GM12873 (cell line): ENCODE results near the gene SEC22C.

Experiments used
- TF ChIP-seq, protein P1 (sequence below): IDR thresholded peaks from 2 replicates; pipeline ENCODE4 v1.5.1; 2012; ENCODE audit warnings: low read depth, mild to moderate bottlenecking, moderate library complexity, low read length, control low read depth; ENCODE audit not compliant: insufficient read depth; ENCODE audit errors: missing control alignments

Gene SEC22C

DNA sequence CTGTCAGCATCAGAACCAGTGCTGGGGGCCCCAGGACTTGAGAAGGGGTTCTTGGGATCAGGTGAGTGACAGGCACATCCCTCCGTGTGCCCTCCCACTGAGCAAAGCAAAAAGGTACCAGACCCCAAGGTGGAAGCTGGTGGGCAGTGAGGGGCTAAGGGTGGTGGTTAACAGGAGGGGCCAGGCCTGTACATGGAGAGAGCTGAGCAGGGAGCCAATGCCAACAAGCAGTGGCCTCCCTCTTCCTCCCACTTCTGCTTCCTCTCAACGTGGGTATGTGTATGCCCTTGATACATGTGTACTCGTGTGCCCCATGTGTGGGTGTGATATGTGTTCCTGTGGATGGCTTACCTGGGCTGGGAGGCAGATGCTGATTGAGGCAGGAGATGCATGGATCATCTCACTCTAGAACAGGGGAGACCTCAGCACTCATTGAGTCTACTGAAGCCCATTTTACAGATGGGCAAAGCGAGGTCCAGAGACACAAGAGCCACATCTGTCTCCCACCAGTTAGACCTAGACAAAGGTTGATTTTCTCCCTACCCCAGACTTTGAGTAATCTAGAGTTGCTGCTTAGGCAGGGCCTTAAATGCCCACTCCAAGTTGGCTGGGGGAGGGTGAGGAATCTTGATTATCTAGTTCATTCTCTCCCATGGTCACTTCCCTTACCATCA is 78.4 kb downstream of the SEC22C start:
- TF ChIP-seq, protein P1, sequence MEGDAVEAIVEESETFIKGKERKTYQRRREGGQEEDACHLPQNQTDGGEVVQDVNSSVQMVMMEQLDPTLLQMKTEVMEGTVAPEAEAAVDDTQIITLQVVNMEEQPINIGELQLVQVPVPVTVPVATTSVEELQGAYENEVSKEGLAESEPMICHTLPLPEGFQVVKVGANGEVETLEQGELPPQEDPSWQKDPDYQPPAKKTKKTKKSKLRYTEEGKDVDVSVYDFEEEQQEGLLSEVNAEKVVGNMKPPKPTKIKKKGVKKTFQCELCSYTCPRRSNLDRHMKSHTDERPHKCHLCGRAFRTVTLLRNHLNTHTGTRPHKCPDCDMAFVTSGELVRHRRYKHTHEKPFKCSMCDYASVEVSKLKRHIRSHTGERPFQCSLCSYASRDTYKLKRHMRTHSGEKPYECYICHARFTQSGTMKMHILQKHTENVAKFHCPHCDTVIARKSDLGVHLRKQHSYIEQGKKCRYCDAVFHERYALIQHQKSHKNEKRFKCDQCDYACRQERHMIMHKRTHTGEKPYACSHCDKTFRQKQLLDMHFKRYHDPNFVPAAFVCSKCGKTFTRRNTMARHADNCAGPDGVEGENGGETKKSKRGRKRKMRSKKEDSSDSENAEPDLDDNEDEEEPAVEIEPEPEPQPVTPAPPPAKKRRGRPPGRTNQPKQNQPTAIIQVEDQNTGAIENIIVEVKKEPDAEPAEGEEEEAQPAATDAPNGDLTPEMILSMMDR = no peak

DNA sequence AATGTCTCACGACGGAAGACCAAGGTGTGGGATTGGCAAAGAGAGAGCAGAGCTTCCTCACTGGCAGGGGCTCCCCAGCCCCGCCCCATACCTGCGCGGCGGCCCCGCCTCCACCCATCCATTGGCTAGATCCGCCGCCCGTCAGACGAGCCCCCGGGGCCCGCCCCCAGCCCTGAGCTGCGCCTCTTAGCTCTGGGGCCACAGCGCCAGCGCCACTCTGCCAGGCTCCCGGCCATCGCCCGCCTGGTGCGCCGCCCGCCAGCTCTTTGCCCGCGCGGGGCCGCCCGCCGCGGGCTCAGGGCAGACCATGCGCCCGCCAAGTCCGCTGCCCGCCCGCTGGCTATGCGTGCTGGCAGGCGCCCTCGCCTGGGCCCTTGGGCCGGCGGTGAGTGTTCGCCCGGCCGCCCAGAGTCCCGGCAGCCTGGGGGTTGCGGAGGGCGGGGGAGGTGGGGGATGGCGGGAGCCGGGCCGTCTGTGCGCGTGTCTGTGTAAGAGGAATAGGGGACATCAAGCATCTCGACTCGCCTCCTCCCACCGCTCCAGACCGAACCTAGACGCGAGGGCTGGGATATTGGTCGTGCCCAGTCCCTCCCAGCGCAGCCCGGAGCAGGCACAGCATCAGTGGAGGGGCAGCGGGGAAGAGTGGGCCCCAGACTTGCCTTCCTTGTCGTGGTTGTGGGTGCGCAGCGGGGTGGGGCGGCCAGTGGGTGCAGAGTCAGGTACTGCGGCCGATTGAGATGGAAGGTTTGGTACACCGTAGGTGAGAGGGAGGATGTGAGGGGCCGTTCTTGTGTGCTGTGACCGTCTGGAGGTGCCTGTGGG is 79.1 kb downstream of the SEC22C start, which contains the start of gene VIPR1:
Gene VIPR1, plus strand, starts transcription at position 215 of the 822 bp plus-strand sequence. Its CDS starts 93 bp downstream, at position 308.
- TF ChIP-seq, protein P1 = no peak

DNA sequence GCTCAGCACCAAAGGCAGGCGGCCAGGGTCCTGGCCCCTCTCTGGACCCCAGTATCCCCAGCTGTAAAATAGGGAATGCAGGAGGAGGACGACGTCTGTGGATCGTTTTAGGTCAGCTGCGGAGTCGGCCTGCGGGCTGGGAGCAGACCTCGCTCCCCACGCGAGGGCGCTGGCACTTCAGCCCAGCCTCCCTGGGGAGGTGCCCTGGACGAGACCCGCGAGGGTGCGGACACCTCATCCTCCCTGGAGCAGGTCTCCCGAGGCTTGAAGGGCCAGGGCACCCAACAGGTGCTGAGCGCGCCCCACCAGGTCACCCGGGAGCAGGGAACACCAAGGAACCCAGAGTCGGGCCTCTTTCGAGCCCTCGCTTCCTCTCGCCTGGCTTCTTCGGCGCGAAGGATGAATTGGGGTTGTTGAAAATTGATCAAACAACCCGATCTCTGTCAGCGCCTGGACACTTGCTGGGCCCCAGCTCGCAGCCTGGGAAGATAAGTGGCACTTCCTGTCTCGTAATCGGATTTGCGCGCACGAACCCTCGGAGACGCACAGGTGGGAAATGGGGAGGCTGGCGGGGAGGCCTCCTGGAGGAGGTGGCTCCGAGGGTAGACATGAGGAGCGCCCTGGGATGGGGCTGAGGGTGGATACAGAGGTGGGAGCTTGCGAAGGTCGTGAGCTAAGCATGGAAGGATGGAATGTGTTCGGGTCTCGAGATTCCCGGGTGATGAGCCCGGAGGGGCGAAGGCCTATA is 79.9 kb downstream of the SEC22C start:
- TF ChIP-seq, protein P1 = peak; percentile 56

DNA sequence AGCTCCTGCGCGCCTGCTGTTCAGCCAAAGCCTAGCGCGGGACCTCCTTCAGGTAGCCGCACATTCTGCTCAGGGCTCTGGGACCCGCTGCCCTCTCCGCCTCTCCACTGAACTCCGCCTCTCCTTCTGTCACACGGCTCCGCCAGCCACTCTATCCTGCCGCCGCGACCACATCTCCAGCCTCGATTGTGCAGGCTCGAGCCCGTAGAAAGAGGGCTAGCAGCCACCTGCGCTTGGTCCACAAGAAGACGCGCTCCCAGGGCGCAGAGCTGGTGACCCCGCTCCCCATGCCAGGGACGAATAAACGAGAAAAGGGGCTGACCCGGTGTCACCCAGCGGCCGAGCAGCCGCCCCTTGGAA is 80.5 kb downstream of the SEC22C start:
- TF ChIP-seq, protein P1 = no peak

DNA sequence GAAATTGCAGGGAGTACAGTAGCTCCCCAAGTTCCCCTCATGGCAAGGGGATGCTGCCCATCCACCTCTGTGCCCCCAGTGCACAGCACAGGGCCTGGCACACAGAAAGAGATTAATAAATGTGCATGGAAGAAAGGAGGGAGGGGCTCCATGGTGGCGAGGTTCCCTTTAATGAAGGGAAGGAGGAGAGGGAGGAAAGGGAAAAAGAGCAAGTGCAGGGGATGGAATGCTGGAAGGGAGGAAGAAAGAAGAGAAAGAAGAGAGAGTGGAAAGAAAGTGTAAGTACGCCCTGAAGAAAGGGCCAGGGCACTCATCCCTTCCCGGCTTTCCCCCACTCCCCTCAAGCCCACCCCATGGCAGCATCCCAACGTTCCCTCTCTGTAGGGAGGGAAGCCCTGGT is 80.9 kb downstream of the SEC22C start:
- TF ChIP-seq, protein P1 = no peak

DNA sequence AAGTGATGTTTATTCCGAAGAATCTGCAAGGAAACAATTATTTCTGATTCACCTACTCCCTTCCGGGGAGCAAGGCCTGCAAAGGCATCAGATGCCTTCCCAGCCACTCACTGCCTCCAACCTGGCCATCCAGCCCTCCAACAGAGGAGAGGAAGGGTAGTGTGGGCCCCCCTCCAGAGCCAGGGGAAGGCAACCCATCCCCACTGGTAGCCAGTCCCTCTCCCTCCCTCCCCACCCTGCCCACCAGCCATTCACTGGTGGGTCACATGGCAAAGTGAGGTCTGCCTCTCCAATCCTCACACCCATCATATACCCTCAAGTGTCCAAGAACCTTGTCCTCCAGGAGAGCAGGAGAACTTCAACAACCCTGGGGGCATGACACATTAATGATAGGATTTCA is 81.7 kb downstream of the SEC22C start:
- TF ChIP-seq, protein P1 = no peak

DNA sequence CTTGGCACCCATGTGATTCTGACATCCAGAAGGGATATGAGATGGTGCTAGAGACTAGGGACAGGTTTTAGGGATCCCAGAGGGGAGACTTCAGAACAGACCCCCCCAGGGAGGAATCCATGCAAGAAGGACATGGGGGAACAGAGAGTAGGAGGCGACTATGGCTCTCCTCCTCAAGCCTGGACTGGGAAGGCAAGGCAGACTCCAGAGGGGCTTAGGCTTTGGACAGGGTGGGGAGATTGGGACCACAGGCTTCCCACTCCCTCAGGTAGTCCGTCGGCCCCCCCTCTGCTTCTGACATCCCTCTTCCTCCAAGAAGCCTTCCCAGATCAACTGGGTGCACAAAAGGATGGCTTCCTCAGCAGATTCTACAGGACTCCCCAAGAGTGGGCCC is 82.3 kb downstream of the SEC22C start:
- TF ChIP-seq, protein P1 = no peak
